Ecto neural progenitor cell (in vitro differentiated cells): ENCODE measurements around the gene VASN.
A peak's percentile ranks its signal among the peaks of the same experiment; 100 is the strongest.
"Not testable (repeated sequence)": the region's sequence is repeated elsewhere in the genome, so short reads cannot be mapped to it uniquely, and the experiment has no call there.

Source experiments
- DNase-seq: peaks from one replicate; pipeline ENCODE4 v3.0.0-alpha.2; 2018; ENCODE audit warnings: low spot score

VASN gene

DNA sequence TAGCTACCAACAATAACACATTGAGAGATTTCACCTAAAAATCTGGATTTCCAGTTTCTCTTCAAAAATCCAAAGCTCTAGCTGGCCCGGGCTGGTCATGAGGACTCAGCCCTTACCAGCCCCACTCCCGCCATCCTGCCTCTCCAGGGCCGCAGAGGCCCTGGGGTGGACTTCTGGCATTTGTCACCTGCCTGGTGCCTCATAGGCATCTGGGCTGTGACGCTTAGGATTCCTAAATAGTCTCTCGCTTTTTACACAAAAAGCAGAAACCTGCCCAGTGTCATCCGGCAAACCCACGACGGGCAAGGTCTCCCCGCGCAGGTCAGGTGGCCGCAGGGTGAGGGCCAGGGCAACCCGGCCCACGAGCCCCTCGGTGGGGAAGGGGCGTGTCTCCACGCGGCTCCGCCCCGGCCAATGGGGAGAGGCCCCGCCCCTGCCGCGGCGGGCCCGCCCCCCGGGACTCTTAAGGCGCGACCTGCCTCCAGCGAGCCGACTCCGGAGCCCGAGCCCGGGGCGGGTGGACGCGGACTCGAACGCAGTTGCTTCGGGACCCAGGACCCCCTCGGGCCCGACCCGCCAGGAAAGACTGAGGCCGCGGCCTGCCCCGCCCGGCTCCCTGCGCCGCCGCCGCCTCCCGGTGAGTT, at the start of gene VASN:
Gene VASN (plus strand): TSS at position 492 of the 644 bp plus-strand sequence. CDS start 9,030 bp downstream, outside the sequence.
- peak; percentile 90 for DNase-seq

GRCh38 chr16:4322121-4323052, 49.3 kb upstream of the VASN start:
- DNase-seq = no peak

DNA sequence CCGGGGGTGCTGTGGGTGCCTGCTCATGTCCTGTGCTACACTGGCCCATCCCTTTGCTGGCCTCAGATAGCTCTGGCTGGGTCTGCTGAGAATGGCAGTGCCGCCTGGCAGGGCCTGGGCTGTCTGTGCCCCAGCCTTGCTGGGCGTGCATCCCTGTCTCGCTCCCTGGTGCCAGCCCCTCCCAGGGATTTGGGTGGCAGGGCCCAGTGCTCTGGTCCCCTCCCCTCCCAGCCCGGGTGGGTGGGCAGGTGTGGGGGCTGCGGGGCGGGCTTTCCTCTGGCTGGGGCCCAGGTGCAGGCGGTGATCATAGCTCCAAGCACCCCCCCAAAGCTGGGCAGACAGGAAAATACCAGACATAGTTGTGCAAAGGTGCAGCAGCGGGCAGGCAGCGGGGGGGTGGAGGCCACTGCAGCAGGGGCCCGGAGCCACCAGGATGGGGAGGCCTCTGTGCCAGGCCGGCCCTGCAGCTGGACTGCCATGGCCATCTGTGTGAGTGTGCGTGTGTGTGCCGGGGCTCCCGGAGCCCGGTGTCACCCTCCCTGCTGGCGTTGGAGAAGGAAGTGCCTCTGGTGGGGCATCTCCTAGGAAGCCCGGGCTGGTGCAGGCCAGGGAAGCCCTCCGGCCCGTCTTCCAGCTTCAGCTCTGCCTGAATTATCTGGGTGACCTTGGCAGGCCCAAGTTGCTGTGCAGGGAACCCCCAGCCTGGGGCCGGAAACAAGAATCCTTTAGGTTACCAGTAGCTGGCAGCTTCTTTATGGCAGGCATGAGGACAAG, 48.4 kb upstream of the VASN start:
- no peak for DNase-seq

DNA sequence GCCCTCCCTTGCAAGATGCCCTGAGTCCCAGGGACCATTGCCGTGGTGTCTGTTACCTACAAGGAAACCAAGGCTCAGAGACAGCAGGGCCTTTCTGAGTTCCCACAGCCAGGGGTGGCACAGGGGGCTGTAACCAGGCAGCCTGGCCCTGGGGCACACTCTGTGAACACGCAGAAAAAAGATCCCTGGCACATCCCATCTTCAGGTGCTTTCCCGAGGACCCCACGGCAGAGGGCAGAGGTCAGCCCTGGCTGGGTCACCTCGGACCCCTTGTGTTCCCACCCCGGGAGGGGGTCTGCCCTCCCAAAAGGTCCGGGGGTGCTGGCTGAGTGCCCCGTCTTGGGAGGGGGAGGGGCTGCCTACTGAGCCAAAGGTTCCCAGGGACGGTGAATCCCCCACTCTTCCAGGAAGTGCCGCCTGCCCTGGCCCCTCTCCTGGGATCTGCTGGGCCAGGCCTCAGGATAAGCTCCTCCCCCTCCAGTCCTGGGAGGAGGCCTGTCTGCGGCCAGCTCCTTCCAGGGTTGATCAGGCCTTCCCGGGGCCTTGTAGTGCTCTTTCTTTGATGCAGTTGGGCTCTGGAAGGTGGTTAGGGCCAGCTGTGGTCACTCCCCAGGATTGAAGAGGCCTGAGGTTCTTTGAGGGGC, 47.7 kb upstream of the VASN start:
- peak; percentile 71 for DNase-seq

GRCh38 chr16:4324492-4325252, 47.0 kb upstream of the VASN start:
- no peak for DNase-seq

DNA sequence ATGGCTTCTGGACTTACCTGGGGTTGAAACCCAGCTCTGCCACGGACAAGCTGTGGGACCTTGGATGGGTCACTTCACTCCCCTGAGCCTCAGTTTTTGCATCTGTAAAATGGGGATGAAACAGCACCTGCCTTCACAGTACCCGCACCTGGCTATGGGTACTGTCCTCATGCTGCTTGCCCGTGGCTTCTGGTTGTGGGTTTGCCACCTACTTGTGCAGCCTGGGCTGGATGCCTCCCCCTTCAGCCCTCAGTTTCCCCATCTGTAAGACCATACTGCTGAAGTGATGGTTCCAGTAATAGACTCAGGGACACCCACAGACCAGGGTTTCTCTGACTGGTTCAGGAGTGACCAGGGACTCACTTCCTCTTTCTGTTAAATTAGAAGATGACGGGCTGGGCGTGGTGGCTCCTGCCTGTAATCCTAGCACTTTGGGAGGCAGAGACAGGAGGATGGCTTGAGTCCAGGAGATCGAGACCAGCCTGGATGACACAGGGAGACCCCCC, 46.3 kb upstream of the VASN start:
- DNase-seq = no peak

DNA sequence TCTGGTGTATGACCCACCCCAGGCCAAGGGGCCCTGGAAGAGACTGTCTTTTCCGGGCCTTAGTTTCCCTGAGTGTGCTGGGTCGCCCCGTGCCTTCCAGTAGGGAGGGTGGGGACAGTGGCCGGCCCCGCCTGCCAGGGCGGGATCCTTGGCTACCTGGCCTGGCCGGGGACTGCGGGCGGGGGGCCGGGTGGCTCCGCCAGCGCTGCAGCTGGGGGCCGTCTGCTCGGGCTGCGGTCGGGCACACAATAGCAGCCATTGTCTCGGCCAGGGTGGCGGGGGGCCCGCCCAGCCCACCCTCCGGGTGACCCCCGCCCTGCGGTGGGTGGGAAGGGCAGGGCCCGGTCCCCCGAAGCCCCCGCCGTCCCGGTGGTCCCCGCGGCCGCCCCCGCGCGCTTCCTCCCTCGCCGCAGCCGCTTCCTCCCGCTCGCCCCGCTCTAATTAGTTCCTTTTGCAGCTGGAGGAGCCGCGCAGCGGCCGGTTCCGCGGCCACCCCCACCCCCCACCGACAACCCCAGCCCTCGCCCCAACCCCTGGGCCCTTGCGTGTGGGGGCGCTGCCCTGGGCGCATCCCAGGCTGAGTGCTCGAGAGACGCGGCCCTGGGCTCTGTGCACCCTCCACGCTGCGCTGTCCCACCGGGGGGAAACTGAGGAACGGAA, 44.1 kb upstream of the VASN start:
- no peak for DNase-seq

DNA sequence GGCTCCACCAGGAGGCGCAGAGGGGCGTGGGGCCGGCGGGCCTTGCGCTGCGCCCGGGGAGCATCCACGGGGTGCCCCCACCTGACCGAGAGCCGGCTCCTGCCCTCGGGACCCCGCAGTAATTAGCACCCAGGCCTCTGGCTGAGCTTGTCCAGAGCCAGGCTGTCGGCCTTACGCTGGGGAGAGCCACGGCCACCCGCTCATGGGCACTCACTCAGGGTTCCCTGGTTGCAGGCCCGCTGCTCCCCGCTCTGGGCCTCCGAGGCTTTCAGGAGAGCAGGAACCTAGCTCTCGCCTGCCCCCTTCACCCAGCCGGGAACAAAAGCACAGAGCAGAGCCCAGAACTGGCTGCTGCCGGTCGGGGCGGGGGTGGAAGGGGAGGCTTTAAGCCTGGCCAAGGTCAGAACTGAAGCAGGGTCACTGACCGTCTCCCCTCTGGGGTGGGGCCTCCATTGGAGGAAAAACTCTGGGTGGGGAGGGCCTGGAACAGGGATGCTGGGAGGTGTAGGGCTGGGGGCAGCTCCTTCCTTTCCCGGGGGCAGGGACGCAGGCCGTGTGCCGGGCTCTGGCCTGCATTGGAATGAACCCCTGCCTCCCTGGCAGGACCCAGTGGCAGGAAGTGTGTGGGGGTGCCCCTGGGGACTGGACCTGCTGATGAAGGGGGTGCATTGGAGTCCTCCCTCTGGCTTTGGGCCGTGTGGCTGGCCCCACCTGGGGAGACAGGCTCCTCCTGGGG, 43.4 kb upstream of the VASN start:
- DNase-seq = peak; percentile 88

DNA sequence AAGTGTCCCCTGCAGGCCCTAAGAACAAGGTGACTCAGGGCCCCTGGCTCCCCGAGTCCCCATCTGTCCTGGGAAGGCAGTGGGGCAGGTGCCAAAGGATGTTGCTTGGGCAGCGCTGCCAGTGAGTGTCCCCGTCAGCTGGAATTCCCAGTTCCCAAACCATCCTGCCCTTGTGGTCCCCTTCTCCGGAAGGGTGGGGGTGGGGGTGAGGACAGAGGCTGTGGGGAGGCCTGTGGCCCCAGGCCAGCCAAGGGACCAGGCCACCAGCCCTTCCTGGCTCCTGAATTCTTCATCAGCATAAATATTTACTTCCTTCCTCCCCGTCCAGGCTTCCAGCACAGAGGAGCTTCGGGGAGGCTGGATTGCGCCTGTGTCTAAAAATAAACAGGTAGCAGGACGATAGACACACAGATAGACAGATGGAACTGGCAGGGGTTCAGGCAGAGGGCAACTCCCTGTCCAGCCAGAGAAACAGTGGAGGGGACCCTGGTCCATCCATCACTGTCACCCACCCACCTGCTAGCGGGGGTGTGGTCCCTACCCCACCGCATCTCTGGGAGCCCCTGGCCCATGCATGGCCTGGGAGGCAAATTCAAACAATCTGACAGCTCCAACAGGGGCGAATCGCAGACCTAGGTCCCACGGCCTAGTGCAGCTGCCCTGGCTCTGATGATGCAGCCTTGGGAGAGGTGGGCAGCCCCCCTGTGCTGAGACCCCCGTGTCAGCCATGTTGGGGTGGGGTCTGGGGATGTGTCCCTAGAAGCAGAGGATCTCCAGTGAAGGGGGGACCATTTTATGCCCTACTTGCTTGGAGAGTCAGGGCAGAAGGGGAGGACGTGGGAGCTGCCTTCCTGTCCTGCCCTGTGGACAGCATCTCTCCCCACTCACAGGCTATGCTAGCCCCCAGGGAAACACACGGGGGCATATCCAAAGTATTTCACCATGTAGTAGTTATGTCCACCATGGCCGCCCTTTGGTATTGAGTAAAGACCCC, 42.6 kb upstream of the VASN start:
- no peak for DNase-seq

DNA sequence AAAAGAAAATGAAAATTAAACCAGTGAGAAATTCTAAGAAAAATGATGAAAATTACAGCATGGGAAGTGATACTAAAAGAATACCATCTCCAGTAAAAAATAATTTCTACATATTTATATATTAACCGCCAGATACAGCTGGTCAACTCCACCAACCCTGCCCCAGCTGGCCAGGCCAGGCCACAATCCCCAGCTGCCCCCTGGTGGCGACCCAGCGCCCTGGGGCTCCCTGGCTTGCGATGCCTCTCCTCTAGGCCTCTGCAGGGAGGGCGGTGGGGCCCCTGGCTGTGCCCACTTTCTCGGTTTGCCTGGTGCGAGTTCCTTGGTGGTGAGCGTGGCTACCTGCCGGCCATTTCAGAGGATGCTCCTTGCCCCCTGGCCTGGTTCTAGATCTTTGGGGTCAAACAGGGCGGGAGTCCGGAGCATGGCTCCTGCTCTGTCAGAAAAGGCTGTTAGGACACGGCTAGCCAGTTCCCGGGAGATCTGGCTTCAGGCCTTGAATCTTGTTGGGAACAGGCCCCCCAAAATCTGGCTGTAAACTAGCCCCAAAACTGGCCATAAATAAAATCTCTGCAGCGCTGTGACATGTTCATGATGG, 41.3 kb upstream of the VASN start:
- DNase-seq = peak; percentile 84

DNA sequence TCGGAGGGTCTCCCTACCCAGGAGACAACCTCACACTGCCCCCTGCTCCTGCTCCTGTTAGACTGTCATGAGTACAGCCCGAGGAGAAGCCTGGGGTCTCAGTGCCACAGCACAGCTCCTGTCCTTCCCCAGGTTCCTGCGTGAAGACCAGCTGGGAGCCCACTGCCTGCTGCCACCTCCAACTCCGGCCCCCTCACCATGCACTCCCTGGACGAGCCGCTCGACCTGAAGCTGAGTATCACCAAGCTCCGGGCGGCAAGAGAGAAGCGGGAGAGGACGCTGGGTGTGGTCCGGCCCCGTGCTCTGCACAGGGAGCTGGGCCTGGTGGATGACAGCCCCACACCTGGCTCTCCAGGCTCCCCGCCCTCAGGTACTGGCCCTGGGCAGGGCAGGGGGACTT, 39.6 kb upstream of the VASN start:
- no peak for DNase-seq

GRCh38 chr16:4332623-4333307, 38.9 kb upstream of the VASN start:
- DNase-seq = no peak

DNA sequence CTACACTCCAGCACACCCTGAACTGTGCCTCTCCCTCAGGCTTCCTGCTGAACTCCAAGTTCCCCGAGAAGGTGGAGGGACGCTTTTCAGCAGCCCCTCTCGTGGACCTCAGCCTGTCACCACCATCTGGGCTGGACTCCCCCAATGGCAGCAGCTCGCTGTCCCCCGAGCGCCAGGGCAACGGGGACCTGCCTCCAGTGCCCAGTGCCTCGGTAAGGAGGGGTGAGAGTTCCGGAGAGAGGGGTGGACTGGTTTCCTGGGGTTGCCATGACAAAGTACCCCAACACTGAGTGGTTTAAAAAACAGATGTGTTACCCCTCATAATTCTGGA, 38.4 kb upstream of the VASN start:
- DNase-seq = no peak

GRCh38 chr16:4333714-4334113, 37.9 kb upstream of the VASN start:
- not testable (repeated sequence) for DNase-seq

- DNase-seq = no peak
These were observed 36.7 kb upstream of the VASN start for GRCh38 chr16:4334724-4335495.

GRCh38 chr16:4336701-4337539, 34.7 kb upstream of the VASN start:
- DNase-seq = no peak
